Activated CD4-positive, CD25-positive, alpha-beta regulatory T cell treated with anti-CD3 and anti-CD28 coated beads, Interleukin-2, amount 50 U/mL, for 72 hours (primary cell): ENCODE results near the gene POLR2E.

Source experiments
- DNase-seq: peaks from one replicate; pipeline ENCODE4 v3.0.0; 2021

Gene POLR2E

GRCh38 chr19:1074544-1075283 lies 20.5 kb downstream of the POLR2E start:
- DNase-seq, result peak; percentile 83

GRCh38 chr19:1073956-1074517 lies 21.1 kb downstream of the POLR2E start:
- DNase-seq, result no peak

- no peak for DNase-seq
Observed at GRCh38 chr19:1073063-1073955, 21.9 kb downstream of the POLR2E start.

GRCh38 chr19:1072371-1073015 lies 22.7 kb downstream of the POLR2E start:
- DNase-seq, result no peak

GRCh38 chr19:1070931-1071791 lies 24.0 kb downstream of the POLR2E start:
- no peak for DNase-seq

- DNase-seq, result no peak
Observed at GRCh38 chr19:1070576-1070930, 24.6 kb downstream of the POLR2E start.

GRCh38 chr19:1069009-1069779 lies 26.0 kb downstream of the POLR2E start:
- DNase-seq, result peak; percentile 66

GRCh38 chr19:1068009-1069001 lies 26.9 kb downstream of the POLR2E start:
- peak; percentile 69 for DNase-seq

- peak; percentile 64 for DNase-seq
Observed at GRCh38 chr19:1067341-1067957, 27.7 kb downstream of the POLR2E start.

- DNase-seq, result peak; percentile 76
Observed at GRCh38 chr19:1066748-1067340, 28.3 kb downstream of the POLR2E start, which contains the start of gene ARHGAP45. Gene ARHGAP45, plus strand, starts transcription at chr19:1067167. Its CDS starts 239 bp downstream, at chr19:1067406.

GRCh38 chr19:1066251-1066747 lies 28.9 kb downstream of the POLR2E start:
- no peak for DNase-seq

- DNase-seq, result no peak
Observed at GRCh38 chr19:1065606-1066109, 29.5 kb downstream of the POLR2E start.

GRCh38 chr19:1064661-1065605 lies 30.2 kb downstream of the POLR2E start:
- peak; percentile 75 for DNase-seq

GRCh38 chr19:1063909-1064660 lies 31.1 kb downstream of the POLR2E start:
- no peak for DNase-seq

GRCh38 chr19:1063030-1063908 lies 31.9 kb downstream of the POLR2E start:
- DNase-seq, result peak; percentile 67
